ENCODE results near the gene IL3RA.

IL3RA gene

DNA sequence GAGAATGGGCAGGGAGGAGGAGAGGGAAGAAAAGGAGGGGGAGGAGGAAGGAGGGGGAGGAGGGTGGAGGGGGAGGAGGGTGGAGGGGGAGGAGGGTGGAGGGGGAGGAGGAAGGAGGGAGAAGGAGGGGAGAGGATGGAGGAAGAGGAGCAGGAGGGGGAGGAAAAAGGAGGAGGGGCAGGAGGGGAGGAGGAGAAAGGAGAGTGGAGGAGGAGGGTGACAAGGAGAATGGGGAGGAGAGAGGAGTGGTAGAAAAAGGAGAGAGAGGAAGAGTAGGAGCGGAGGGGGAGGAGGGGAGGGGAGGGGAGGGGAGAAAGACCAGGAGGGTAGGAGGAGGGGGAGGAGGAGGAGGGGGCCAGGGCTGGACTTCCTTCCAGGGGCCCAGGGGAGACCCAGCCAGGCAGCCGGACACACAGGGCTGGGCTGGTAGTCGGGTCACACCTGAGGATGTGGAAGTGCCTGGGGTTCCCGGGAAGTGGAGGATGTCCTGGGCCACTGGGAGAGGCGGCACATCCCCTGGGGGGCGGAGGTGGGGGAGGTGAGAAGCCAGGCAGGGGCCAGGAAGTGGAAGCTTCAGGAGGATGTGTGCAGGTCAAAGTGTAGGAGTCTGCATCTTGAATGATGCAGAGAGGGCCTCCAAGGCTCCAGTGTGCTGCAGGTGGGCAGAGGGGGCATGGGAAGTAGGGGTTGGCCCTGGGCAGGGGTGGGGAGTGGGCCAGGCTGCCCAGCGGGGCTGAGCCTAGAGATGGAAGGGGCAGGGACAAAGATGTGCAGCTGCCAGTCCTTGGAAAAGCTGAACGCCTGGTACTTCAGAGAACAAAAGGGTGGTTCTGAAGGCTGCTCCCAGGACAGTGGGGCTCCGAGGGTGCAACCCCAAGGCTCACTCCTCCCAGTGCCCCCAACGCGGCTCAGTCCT, 18.8 kb downstream of the IL3RA start:
- H3K4me3 ChIP-seq (ENCODE audit: low read length): no peak overlapping the region
- TF ChIP-seq, protein P1, sequence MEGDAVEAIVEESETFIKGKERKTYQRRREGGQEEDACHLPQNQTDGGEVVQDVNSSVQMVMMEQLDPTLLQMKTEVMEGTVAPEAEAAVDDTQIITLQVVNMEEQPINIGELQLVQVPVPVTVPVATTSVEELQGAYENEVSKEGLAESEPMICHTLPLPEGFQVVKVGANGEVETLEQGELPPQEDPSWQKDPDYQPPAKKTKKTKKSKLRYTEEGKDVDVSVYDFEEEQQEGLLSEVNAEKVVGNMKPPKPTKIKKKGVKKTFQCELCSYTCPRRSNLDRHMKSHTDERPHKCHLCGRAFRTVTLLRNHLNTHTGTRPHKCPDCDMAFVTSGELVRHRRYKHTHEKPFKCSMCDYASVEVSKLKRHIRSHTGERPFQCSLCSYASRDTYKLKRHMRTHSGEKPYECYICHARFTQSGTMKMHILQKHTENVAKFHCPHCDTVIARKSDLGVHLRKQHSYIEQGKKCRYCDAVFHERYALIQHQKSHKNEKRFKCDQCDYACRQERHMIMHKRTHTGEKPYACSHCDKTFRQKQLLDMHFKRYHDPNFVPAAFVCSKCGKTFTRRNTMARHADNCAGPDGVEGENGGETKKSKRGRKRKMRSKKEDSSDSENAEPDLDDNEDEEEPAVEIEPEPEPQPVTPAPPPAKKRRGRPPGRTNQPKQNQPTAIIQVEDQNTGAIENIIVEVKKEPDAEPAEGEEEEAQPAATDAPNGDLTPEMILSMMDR (conservative IDR thresholded peaks at IDR 0.05; ENCODE audit: low read depth, low read length): no peak
- no peak for DNase-seq (ENCODE audit: low read depth)

DNA sequence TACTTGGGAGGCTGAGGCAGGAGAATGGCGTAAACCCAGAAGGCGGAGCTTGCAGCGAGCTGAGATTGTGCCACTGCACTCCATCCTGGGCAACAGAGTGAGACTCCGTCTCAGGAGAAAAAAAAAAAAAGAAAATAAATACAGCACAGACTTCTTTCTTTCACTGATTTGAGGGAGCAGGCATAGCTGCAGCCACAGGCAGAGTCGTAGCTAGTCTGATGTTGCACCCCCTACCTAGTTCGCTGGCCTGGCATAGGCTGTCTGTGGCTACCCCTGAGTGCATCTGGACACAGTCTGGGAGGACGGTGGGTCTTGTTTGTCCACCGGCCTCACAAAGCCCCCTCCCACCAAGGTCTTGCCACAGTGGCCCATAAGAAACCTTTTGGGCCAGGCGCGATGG, 21.4 kb downstream of the IL3RA start:
- no peak for DNase-seq (ENCODE audit: low read depth)
- no peak overlapping the region for H3K4me3 ChIP-seq (ENCODE audit: low read length)
- TF ChIP-seq, protein P1 (conservative IDR thresholded peaks at IDR 0.05; ENCODE audit: low read depth, low read length): no peak

DNA sequence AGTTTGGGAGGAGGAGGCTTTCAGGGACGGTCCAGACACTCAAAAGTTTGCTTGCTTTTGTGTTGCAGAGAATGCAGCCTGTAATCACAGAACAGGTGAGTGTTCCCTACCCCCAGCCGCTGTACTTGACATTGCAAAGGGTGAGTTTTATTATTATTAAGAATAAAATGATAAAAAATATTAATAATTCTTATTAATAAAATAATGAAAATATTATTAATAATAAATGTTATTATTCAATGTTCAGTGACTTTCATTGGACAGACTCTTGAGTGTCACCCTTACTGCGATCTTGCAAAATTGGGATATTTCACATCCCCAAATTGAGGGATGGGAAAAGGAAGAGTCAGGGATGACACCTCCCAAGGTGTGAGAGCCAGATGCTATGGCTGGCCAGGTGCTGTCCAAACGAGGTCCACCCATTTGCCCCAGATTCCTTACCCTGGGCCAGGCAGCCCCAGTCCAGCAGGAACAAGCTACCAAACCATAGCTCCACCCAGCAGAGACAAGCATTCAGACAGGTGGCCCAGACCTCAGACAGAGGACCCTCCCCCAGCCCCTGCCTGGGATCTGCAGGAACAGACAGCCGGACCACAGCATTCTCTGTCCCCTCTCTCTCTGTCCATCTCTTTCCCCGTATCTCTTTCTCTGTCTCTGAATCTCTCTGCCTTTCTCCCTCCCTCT, 22.4 kb downstream of the IL3RA start:
- TF ChIP-seq, protein P1 (conservative IDR thresholded peaks at IDR 0.05; ENCODE audit: low read depth, low read length): no peak
- no peak for DNase-seq (ENCODE audit: low read depth)
- H3K4me3 ChIP-seq (ENCODE audit: low read length): no peak overlapping the region

DNA sequence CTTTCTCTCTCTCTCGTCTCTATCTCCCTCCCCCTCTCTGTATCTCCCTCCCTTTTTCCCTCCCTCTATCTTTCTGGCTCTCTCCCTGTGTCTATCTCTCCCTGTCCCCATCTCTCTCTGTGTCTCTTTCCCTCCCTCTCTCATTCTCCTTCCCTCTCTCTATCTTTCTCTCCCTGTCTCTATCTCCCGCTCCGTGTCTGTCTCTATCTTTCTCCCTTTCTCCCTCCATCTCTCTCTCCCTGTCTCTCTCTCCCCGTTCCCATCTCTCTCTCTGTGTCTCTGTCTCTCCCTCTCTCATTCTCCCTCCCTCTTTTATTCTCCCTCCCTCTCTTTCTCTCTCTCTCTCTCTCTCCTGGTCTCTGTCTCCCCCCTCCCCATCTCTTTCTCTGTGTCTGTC, 22.9 kb downstream of the IL3RA start:
- no peak overlapping the region for H3K4me3 ChIP-seq (ENCODE audit: low read length)
- DNase-seq (ENCODE audit: low read depth): no peak
- TF ChIP-seq, protein P1 (conservative IDR thresholded peaks at IDR 0.05; ENCODE audit: low read depth, low read length): no peak

DNA sequence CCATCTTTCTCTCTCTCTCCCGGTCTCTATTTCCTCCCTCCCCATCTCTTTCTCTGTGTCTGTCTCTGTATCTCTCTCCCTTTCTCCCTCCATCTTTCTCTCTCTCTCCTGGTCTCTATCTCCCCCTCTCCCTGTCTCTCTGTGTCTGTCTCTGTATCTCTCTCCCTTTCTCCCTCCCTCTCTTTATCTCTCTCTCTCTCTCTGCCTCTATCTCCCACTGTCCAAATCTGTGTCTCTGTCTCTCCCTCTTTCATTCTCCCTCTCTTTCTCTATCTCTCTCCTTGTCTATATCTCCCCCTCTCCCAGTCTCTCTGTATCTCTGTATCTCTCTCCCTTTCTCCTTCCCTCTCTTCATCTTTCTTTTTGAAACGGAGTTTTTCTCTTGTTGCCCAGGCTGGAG, 23.6 kb downstream of the IL3RA start:
- H3K4me3 ChIP-seq (ENCODE audit: low read length): no peak overlapping the region
- TF ChIP-seq, protein P1 (conservative IDR thresholded peaks at IDR 0.05; ENCODE audit: low read depth, low read length): no peak
- DNase-seq (ENCODE audit: low read depth): no peak

DNA sequence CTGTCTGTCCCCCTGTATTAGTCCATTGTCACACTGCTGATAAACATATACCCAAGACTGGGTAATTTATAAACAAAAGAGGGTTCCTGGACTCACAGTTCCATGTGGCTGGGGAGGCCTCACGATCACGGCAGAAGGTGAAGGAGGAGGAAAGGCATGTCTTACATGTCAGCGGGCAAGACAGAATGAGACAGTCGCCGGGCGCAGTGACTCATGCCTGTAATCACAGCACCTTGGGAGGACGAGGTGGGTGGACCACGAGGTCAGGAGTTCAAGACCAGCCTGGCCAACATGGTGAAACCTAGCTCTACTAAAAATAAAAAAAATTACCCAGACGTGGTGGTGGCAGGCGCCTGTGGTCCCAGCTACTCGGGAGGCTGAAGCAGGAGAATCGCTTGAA, 24.7 kb downstream of the IL3RA start:
- TF ChIP-seq, protein P1 (conservative IDR thresholded peaks at IDR 0.05; ENCODE audit: low read depth, low read length): no peak
- H3K4me3 ChIP-seq (ENCODE audit: low read length): no peak overlapping the region
- no peak for DNase-seq (ENCODE audit: low read depth)
